Measurements from ENCODE around the gene PC. TPM values are rescaled to one million over a fixed set of nuclear protein-coding genes. Genes with fewer than 3 reads are reported as not detected.

The PC gene
- total and polyA plus RNA-seq, 2 experiments from 2014 or later: 18.3 to 21.7 TPM

GRCh38 chr11:66844496-66845142 lies 113.6 kb downstream of the PC start:
- H3K9me3 Mint-ChIP-seq: no peaks in the 10 kb centered on the region; the same call in 2 of the 3 replicates
- Histone ChIP-seq H3K4me1 (ENCODE audit: insufficient read depth) (peaks cover 9% of the 10 kb centered on the region), H3K9me2 (ENCODE audit: insufficient read depth) (no peaks in the 10 kb centered on the region), H3K27ac (ENCODE audit: low read depth) (no peak overlapping the region), H3K27me3 (ENCODE audit: insufficient read depth) (no peaks in the 10 kb centered on the region), H2AFZ (no peak overlapping the region), H3K4me2 (peak overlapping the region; percentile 98), H3F3A (replicated peaks; ENCODE audit: low read depth) (0 out of 2 replicates have a peak, but pooled peaks cover 7% of the 10 kb centered on the region), H3K4me3 (peak overlapping the region; percentile 94), H3K36me3 (ENCODE audit: insufficient read depth) (no peaks in the 10 kb centered on the region; the same call in 1 of the 2 replicates), H3K79me2 (replicated peaks; ENCODE audit: insufficient read depth) (peaks cover 29% of the 10 kb centered on the region), H4K20me1 (replicated peaks; ENCODE audit: insufficient read depth) (peaks cover 17% of the 10 kb centered on the region)
- DNase-seq (ENCODE audit: low spot score) (no peak), ATAC-seq (no peak)
- H3K27me3 Mint-ChIP-seq (ENCODE audit: insufficient read depth, low read depth, poor library complexity): peaks cover 7% of the 10 kb centered on the region
- peaks cover 10% of the 10 kb centered on the region for H3K4me1 Mint-ChIP-seq
- peaks cover 18% of the 10 kb centered on the region for H3K36me3 Mint-ChIP-seq (ENCODE audit: low read depth)
- TF ChIP-seq CREB1 (CRISPR knock-in tag; IDR thresholded peaks at IDR 0.05; ENCODE audit: low read depth): no peak
- no peak for TF ChIP-seq POLR2AphosphoS5 (IDR thresholded peaks at IDR 0.05; ENCODE audit: low read depth)
- TF ChIP-seq, protein P1, sequence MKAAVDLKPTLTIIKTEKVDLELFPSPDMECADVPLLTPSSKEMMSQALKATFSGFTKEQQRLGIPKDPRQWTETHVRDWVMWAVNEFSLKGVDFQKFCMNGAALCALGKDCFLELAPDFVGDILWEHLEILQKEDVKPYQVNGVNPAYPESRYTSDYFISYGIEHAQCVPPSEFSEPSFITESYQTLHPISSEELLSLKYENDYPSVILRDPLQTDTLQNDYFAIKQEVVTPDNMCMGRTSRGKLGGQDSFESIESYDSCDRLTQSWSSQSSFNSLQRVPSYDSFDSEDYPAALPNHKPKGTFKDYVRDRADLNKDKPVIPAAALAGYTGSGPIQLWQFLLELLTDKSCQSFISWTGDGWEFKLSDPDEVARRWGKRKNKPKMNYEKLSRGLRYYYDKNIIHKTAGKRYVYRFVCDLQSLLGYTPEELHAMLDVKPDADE (IDR thresholded peaks at IDR 0.05): no peak
- no peak for TF ChIP-seq ZNF114 (CRISPR knock-in tag; IDR thresholded peaks at IDR 0.05)
- no peak for TF ChIP-seq EZH2 (IDR thresholded peaks at IDR 0.05; ENCODE audit: low read depth, unreplicated experiment)
- TF ChIP-seq REST (IDR thresholded peaks at IDR 0.05; ENCODE audit: unreplicated experiment): no peak
- TF ChIP-seq, protein P2, sequence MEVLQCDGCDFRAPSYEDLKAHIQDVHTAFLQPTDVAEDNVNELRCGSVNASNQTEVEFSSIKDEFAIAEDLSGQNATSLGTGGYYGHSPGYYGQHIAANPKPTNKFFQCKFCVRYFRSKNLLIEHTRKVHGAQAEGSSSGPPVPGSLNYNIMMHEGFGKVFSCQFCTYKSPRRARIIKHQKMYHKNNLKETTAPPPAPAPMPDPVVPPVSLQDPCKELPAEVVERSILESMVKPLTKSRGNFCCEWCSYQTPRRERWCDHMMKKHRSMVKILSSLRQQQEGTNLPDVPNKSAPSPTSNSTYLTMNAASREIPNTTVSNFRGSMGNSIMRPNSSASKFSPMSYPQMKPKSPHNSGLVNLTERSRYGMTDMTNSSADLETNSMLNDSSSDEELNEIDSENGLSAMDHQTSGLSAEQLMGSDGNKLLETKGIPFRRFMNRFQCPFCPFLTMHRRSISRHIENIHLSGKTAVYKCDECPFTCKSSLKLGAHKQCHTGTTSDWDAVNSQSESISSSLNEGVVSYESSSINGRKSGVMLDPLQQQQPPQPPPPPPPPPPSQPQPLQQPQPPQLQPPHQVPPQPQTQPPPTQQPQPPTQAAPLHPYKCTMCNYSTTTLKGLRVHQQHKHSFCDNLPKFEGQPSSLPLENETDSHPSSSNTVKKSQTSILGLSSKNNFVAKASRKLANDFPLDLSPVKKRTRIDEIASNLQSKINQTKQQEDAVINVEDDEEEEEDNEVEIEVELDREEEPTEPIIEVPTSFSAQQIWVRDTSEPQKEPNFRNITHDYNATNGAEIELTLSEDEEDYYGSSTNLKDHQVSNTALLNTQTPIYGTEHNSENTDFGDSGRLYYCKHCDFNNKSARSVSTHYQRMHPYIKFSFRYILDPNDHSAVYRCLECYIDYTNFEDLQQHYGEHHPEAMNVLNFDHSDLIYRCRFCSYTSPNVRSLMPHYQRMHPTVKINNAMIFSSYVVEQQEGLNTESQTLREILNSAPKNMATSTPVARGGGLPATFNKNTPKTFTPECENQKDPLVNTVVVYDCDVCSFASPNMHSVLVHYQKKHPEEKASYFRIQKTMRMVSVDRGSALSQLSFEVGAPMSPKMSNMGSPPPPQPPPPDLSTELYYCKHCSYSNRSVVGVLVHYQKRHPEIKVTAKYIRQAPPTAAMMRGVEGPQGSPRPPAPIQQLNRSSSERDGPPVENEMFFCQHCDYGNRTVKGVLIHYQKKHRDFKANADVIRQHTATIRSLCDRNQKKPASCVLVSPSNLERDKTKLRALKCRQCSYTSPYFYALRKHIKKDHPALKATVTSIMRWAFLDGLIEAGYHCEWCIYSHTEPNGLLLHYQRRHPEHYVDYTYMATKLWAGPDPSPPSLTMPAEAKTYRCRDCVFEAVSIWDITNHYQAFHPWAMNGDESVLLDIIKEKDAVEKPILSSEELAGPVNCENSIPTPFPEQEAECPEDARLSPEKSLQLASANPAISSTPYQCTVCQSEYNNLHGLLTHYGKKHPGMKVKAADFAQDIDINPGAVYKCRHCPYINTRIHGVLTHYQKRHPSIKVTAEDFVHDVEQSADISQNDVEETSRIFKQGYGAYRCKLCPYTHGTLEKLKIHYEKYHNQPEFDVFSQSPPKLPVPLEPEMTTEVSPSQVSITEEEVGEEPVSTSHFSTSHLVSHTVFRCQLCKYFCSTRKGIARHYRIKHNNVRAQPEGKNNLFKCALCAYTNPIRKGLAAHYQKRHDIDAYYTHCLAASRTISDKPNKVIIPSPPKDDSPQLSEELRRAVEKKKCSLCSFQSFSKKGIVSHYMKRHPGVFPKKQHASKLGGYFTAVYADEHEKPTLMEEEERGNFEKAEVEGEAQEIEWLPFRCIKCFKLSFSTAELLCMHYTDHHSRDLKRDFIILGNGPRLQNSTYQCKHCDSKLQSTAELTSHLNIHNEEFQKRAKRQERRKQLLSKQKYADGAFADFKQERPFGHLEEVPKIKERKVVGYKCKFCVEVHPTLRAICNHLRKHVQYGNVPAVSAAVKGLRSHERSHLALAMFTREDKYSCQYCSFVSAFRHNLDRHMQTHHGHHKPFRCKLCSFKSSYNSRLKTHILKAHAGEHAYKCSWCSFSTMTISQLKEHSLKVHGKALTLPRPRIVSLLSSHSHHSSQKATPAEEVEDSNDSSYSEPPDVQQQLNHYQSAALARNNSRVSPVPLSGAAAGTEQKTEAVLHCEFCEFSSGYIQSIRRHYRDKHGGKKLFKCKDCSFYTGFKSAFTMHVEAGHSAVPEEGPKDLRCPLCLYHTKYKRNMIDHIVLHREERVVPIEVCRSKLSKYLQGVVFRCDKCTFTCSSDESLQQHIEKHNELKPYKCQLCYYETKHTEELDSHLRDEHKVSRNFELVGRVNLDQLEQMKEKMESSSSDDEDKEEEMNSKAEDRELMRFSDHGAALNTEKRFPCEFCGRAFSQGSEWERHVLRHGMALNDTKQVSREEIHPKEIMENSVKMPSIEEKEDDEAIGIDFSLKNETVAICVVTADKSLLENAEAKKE (CRISPR knock-in tag; IDR thresholded peaks at IDR 0.05): no peak
- no peak for TF ChIP-seq JUNB (IDR thresholded peaks at IDR 0.05; ENCODE audit: unreplicated experiment)
- no peak for TF ChIP-seq ZNF331 (CRISPR knock-in tag; IDR thresholded peaks at IDR 0.05; ENCODE audit: low read depth)
- no peak for TF ChIP-seq EZH2phosphoT487 (IDR thresholded peaks at IDR 0.05; ENCODE audit: unreplicated experiment)
- TF ChIP-seq, protein P3, sequence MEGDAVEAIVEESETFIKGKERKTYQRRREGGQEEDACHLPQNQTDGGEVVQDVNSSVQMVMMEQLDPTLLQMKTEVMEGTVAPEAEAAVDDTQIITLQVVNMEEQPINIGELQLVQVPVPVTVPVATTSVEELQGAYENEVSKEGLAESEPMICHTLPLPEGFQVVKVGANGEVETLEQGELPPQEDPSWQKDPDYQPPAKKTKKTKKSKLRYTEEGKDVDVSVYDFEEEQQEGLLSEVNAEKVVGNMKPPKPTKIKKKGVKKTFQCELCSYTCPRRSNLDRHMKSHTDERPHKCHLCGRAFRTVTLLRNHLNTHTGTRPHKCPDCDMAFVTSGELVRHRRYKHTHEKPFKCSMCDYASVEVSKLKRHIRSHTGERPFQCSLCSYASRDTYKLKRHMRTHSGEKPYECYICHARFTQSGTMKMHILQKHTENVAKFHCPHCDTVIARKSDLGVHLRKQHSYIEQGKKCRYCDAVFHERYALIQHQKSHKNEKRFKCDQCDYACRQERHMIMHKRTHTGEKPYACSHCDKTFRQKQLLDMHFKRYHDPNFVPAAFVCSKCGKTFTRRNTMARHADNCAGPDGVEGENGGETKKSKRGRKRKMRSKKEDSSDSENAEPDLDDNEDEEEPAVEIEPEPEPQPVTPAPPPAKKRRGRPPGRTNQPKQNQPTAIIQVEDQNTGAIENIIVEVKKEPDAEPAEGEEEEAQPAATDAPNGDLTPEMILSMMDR (conservative IDR thresholded peaks at IDR 0.05; ENCODE audit: low read depth in 2 of 2): no peak
- TF ChIP-seq STAT1 (IDR thresholded peaks at IDR 0.05; ENCODE audit: unreplicated experiment): no peak
- no peak for TF ChIP-seq NANOG (IDR thresholded peaks at IDR 0.05; ENCODE audit: borderline replicate concordance)
- H3K4me3 Mint-ChIP-seq: peak overlapping the region; percentile 84
- no peak overlapping the region for H3K27ac Mint-ChIP-seq
